GM19193 (cell line): ENCODE results near the gene RPN2.

ENCODE experiments used
- POLR2A ChIP-seq: IDR thresholded peaks from 4 replicates; pipeline ENCODE4 v1.6.1; 2011; ENCODE audit not compliant: insufficient read depth, insufficient read length; ENCODE audit errors: extremely low read depth

The RPN2 gene

DNA sequence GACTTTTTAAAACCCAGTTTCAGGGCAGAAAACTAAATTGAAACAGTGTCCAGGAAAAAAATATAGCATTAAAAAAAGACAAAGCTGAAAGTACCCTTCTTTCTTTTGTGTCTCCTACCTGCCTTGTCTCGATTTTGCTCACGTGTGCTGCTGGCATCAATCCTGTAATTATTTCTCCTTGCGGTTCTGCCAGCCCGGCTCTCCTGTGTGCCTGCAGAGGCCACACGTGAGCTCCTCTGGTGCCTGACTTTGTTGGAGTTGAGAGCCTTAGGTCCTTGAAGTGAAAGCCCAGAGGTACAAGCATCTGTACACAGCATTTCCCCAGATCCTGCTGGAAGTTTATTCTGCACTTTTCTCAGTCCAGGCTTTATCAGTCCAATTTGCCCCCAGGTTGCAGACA lies 46.0 kb downstream of the RPN2 start:
- no peak for TF ChIP-seq POLR2A

- no peak for TF ChIP-seq POLR2A
These were observed 47.8 kb downstream of the RPN2 start for GRCh38 chr20:37226889-37227288.

GRCh38 chr20:37228082-37228481 lies 49.0 kb downstream of the RPN2 start:
- no peak for TF ChIP-seq POLR2A

DNA sequence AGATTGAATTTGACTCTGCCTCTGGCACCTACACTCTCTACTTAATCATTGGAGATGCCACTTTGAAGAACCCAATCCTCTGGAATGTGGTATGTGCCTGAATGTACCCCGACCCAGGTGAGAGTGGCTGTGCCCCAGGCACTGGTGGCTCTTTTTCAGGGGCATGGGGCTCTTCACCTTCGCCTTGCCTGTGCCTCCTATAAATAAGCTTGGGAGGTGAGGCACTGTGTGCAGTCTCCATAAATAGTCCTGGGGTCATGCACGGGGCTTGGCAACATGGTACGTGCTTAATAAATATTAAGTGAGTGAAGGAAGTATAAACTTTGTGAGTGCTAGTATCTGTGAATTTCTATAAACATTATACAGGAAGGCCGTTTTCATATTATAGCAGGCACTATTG lies 49.5 kb downstream of the RPN2 start:
- no peak for TF ChIP-seq POLR2A

DNA sequence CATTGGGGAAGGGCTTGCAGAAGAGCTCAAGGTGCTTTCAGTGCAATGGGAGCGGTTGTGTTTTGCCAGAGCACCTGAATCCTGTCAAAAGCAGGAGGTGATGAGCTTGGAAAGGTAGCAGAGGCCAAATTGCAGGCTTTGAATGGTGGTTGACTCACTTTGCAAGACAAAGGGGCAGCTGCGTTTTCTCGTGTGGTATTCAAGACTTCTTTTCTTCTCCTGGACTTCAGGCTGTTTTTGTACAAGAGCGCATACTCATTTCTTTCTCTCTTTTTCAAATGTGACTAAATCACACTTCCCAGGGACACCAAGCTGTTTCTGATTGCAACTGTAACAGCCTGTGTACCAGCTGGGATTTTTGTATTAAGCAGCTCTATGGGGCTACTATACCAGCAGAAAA lies 50.2 kb downstream of the RPN2 start:
- TF ChIP-seq POLR2A = no peak

GRCh38 chr20:37230200-37230599 lies 51.1 kb downstream of the RPN2 start:
- no peak for TF ChIP-seq POLR2A

DNA sequence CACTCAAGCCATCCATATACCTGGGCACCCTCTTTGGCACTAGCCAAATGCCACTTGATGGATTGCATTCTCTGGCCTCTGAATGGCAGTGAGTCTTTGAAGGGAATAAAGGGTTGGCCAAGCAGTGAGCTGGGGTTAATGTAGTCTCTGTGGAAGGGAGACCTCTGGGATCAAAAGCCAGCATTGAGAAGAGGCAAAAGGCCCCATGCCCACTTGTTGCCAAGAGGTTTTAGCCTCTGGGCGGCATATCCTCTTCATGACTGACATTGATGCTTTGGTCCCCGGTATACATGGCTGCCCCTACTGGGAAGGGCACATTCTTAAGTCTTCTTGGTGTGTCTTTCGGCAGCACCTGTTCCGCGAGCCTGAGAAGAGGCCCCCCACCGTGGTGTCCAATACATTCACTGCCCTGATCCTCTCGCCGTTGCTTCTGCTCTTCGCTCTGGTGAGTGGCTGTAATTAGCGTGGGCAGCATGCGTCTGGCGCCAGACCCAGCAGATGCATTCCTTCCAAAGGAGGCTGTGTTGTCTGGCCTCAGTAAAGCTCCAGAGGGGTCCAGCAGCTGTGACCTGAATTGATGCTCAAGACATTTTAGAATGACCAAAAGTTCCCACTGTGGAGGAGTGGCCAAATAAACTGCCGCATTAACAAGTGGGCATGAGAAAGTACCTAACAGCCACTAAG lies 53.0 kb downstream of the RPN2 start:
- TF ChIP-seq POLR2A = no peak

- no peak for TF ChIP-seq POLR2A
These were observed 54.6 kb downstream of the RPN2 start for GRCh38 chr20:37233548-37234253.

- TF ChIP-seq POLR2A = no peak
These were observed 55.1 kb downstream of the RPN2 start for GRCh38 chr20:37234254-37234581.

DNA sequence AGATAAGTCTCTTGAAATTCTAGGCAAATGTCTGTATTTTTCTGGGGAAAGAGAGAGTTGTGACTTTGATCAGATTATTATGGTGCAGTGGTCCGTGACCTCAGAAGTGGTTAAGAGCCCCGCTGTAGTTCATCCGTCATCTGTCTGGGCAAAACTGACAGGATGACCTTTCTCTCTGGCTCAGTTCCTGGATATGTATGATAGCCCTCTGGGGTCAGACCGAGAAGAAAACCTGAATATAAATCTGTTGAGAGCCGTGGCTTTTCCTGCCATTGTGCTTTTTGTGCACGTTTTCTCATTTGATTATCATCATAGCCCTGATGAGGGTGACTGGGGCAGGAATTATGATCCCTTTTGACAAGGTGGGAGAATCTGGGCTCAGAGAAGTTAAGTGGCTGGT lies 55.9 kb downstream of the RPN2 start:
- no peak for TF ChIP-seq POLR2A

GRCh38 chr20:37236462-37236861 lies 57.3 kb downstream of the RPN2 start:
- TF ChIP-seq POLR2A = no peak

DNA sequence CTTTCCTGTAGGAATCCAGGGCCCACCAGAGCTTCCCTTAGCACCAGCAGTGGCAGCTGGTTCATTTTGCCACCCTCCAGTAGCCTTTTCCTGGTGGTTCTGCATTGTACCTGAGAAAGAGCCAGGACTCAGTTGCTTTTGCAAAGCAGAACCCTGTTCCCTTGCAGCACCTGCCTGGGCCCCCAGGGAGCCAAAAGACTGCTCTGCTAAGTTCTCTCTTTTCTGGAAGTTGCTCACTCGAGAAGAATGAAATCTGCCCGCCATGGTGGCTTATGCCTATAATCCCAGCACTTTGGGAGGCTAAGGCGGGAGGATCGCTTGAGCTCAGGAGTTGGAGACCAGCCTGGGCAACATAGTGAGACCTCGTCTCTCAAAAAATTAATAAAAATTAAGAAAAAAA lies 58.5 kb downstream of the RPN2 start:
- TF ChIP-seq POLR2A = no peak

DNA sequence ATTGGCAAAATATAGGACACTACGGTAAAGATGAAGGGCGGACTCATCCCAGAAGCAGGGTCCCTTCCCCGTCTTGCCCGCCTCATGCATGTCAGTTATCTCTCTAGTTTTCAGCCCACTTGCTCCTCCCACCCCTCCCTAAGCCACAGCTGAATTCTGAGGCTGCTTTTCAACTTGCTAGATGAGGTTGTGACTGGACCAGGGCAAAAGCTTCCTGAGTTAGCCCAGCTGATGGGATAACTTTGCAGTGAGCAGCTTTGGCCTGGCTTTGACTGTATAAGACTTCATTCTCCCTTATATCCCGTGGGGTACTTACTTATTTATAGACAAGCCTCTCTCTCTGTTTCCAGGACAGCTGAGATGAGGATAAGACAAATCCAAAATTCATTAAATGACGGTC lies 59.3 kb downstream of the RPN2 start:
- no peak for TF ChIP-seq POLR2A

DNA sequence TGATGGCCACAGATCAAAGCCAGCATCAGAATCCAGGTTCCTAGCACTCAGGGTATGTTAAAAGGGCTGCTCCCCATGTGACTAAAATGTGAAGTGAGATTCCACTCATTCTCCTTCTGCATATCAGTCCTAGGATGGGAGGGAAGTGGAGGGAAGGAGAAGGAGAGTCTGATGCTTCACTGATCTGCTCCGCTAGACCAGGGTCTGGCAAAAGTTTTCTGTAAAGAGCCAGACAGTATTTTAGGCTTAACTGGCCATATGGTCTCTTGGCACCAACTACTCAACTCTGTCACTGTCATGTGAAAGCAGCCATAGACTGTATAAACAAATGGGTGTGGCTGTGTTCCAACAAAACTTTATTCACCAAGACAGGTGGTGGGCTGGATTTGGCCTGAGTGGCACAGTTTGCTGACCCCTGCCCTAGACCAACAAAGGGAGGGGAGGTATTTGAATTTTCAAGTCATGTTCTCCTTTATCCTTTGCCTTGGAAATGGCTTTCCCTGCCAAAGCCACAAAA lies 59.9 kb downstream of the RPN2 start:
- no peak for TF ChIP-seq POLR2A

DNA sequence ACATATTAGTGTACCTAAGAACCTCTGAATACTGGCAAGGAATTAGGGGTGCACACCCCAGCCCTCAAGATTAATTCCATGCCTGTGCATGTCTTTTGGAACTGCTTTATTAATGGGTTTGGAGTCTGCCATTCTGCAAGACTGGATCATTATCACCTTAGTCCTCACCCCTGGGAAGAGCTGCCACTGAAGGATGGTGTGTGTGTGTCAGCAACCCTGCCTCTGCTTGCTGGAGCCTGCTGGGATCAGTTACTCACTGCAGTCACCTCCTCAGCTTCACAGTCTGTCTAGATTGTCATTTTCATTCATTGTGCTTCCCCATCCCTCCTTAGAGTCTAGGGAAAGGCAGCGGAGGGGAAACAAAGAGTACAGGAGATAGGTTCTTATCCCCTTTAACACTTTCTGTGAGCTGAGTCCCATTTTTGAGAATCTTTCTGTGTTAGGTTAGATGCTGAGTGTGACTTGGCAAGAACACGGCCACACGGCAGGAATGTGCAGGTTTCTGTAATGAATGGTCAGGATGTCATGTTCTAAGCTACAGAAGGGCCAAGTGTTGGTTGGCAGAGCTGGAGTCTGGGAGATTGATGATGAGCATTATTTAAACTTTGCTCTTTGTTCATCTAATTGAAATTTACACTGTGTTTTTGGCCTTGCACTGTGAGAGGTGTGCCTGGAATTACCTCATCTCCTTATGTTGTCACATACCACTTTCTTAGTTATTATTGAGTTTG lies 61.4 kb downstream of the RPN2 start:
- no peak for TF ChIP-seq POLR2A

- no peak for TF ChIP-seq POLR2A
These were observed 63.4 kb downstream of the RPN2 start for GRCh38 chr20:37242503-37242902.
